H9 (cell line): ENCODE results near the gene BBS1. TPM values are rescaled to one million over a fixed set of nuclear protein-coding genes. Genes with fewer than 3 reads are reported as not detected.

ENCODE experiments used
- DNase-seq: peaks from one replicate; pipeline ENCODE4 v3.0.0-alpha.2; 2017
- H2AFZ ChIP-seq: one replicate; pipeline ENCODE4 v1.6.1; 2013; ENCODE audit warnings: mild to moderate bottlenecking, low read length, control low read depth, moderate library complexity
- H2AK5ac ChIP-seq: 2 replicates; pipeline ENCODE4 v1.6.1; 2013; ENCODE audit warnings: low read length, control low read depth, mixed read lengths; ENCODE audit not compliant: insufficient read length
- H2BK120ac ChIP-seq: one replicate; pipeline ENCODE4 v1.6.1; 2013; ENCODE audit warnings: low read depth, mild to moderate bottlenecking, low read length, control low read depth, inconsistent platforms; ENCODE audit not compliant: poor library complexity, severe bottlenecking
- H2BK12ac ChIP-seq: 2 replicates; pipeline ENCODE4 v1.6.1; 2013; ENCODE audit warnings: low read length, control low read depth, mixed read lengths, low read depth; ENCODE audit not compliant: insufficient read length
- H2BK15ac ChIP-seq: 2 replicates; pipeline ENCODE4 v1.6.1; 2013; ENCODE audit warnings: low read depth, low read length, control low read depth
- H2BK20ac ChIP-seq: one replicate; pipeline ENCODE4 v1.6.1; 2013; ENCODE audit warnings: low read depth, mild to moderate bottlenecking, low read length, control low read depth, inconsistent platforms; ENCODE audit not compliant: poor library complexity, severe bottlenecking
- H2BK5ac ChIP-seq: 2 replicates; pipeline ENCODE4 v1.6.1; 2013; ENCODE audit warnings: low read length, control low read depth, mixed read lengths; ENCODE audit not compliant: insufficient read length
- H3K14ac ChIP-seq: 2 replicates; pipeline ENCODE4 v1.6.1; 2013; ENCODE audit warnings: low read length, control low read depth; ENCODE audit not compliant: insufficient read depth
- H3K18ac ChIP-seq: 2 replicates; pipeline ENCODE4 v1.6.1; 2013; ENCODE audit warnings: low read depth, mild to moderate bottlenecking, mixed read lengths, low read length, control low read depth; ENCODE audit not compliant: insufficient read length
- H3K23ac ChIP-seq: 2 replicates; pipeline ENCODE4 v1.6.1; 2013; ENCODE audit warnings: low read length, control low read depth, mixed read lengths, low read depth; ENCODE audit not compliant: insufficient read length
- H3K23me2 ChIP-seq: 2 replicates; pipeline ENCODE4 v1.6.1; 2013; ENCODE audit warnings: low read depth, mild to moderate bottlenecking, mixed read lengths, low read length, control low read depth; ENCODE audit not compliant: insufficient read length, poor library complexity, severe bottlenecking
- H3K27ac ChIP-seq: 2 replicates; pipeline ENCODE4 v1.5.1; 2013; ENCODE audit warnings: low read length, control low read depth, mixed read lengths, low read depth; ENCODE audit not compliant: insufficient read length
- H3K27me3 ChIP-seq: 2 replicates; pipeline ENCODE4 v1.6.1; 2013; ENCODE audit warnings: low read length, control low read depth, inconsistent platforms; ENCODE audit not compliant: insufficient read depth
- H3K4ac ChIP-seq: 2 replicates; pipeline ENCODE4 v1.6.1; 2013; ENCODE audit warnings: low read depth, mild to moderate bottlenecking, control low read depth, inconsistent platforms, low read length, moderate library complexity
- H3K4me1 ChIP-seq: 2 replicates; pipeline ENCODE4 v1.6.1; 2013; ENCODE audit warnings: low read length, control low read depth, inconsistent platforms; ENCODE audit not compliant: insufficient read depth
- H3K4me2 ChIP-seq: 2 replicates; pipeline ENCODE4 v1.6.1; 2013; ENCODE audit warnings: low read length, control low read depth, mixed read lengths; ENCODE audit not compliant: insufficient read length, insufficient read depth
- H3K56ac ChIP-seq: 2 replicates; pipeline ENCODE4 v1.6.1; 2013; ENCODE audit warnings: low read depth, mild to moderate bottlenecking, mixed read lengths, low read length, control low read depth; ENCODE audit not compliant: insufficient read length
- H3K79me1 ChIP-seq: 2 replicates; pipeline ENCODE4 v1.6.1; 2013; ENCODE audit warnings: low read depth, mild to moderate bottlenecking, moderate library complexity, low read length, control low read depth, inconsistent platforms; ENCODE audit not compliant: insufficient read depth, poor library complexity, severe bottlenecking
- H3K79me2 ChIP-seq: 2 replicates; pipeline ENCODE4 v1.6.1; 2013; ENCODE audit warnings: low read length, control low read depth, inconsistent platforms; ENCODE audit not compliant: insufficient read depth
- H3K9ac ChIP-seq: 2 replicates; pipeline ENCODE4 v1.6.1; 2013; ENCODE audit warnings: low read length, control low read depth, mixed read lengths; ENCODE audit not compliant: insufficient read length; ENCODE audit errors: extremely low read depth
- H3K9me3 ChIP-seq: one replicate; pipeline ENCODE4 v1.6.1; 2013; ENCODE audit warnings: low read depth, low read length, inconsistent platforms; ENCODE audit not compliant: control insufficient read depth
- H3T11ph ChIP-seq: one replicate; pipeline ENCODE4 v1.6.1; 2013; ENCODE audit warnings: mild to moderate bottlenecking, low read length, control low read depth, inconsistent platforms
- H4K20me1 ChIP-seq: one replicate; pipeline ENCODE4 v1.6.1; 2013; ENCODE audit not compliant: control insufficient read depth, insufficient read length, insufficient read depth
- H4K5ac ChIP-seq: 2 replicates; pipeline ENCODE4 v1.6.1; 2013; ENCODE audit warnings: low read depth, mild to moderate bottlenecking, mixed read lengths, low read length, control low read depth; ENCODE audit not compliant: insufficient read length
- H4K8ac ChIP-seq: replicated peaks from 2 replicates; pipeline ENCODE4 v1.6.1; 2013; ENCODE audit warnings: low read length, control low read depth, mixed read lengths, low read depth; ENCODE audit not compliant: insufficient read length
- H4K91ac ChIP-seq: 2 replicates; pipeline ENCODE4 v1.6.1; 2013; ENCODE audit warnings: low read depth, mild to moderate bottlenecking, moderate library complexity, mixed read lengths, low read length, control low read depth; ENCODE audit not compliant: insufficient read length
- H3K27ac Mint-ChIP-seq, 3 experiments: 2 replicates in 2 of 3; 3 replicates in 1 of 3; pipeline ENCODE4 v1.8.0; 2020 to 2021; ENCODE audit warnings: mixed read lengths in 3 of 3, mild to moderate bottlenecking in 1 of 3, moderate library complexity in 1 of 3
- H3K27me3 Mint-ChIP-seq: 2 replicates; pipeline ENCODE4 v1.8.0; 2021; ENCODE audit warnings: low read depth, mild to moderate bottlenecking, moderate library complexity, mixed read lengths
- H3K36me3 Mint-ChIP-seq, 3 experiments: 2 replicates in 2 of 3; 3 replicates in 1 of 3; pipeline ENCODE4 v1.8.0; 2020 to 2021; ENCODE audit warnings: low read depth in 3 of 3, mixed read lengths in 3 of 3; ENCODE audit not compliant: insufficient read depth in 1 of 3
- H3K4me1 Mint-ChIP-seq, 2 experiments: 2 replicates each; pipeline ENCODE4 v1.8.0; 2020; ENCODE audit warnings: mixed read lengths in 2 of 2
- H3K4me3 Mint-ChIP-seq, 2 experiments: 2 replicates in 1 of 2; 3 replicates in 1 of 2; pipeline ENCODE4 v1.8.0; 2020 to 2021; ENCODE audit warnings: mild to moderate bottlenecking in 2 of 2, mixed read lengths in 2 of 2, moderate library complexity in 1 of 2
- H3K9me3 Mint-ChIP-seq, 2 experiments: 2 replicates in 1 of 2; 3 replicates in 1 of 2; pipeline ENCODE4 v1.8.0; 2020; ENCODE audit warnings: mild to moderate bottlenecking in 2 of 2, mixed read lengths in 2 of 2, moderate library complexity in 1 of 2
- WGBS: extraction: QIAGEN DNeasy Blood & Tissue Kit; methylation state at CpG from one replicate; pipeline ENCODE4 v1.1.7; 2013; ENCODE audit warnings: missing lambda C conversion rate, low lambda C conversion rate, mixed read lengths; ENCODE audit not compliant: insufficient read length; ENCODE audit errors: extremely low coverage; 5-methylcytosine and 5-hydroxymethylcytosine counted together
- total RNA-seq: library from RNA; stranded (reverse); gene quantifications from 2 replicates; pipeline ENCODE4 v1.2.1, GENCODE V29; 2021
- TF ChIP-seq, protein P1 (sequence below): fragments of 200-600 bp; sonication (generic); conservative IDR thresholded peaks from 3 replicates; pipeline ENCODE4 v1.8.0; 2021; ENCODE audit warnings: antibody characterized with exemption, mild to moderate bottlenecking

Gene BBS1
- total RNA-seq, 1 experiment from 2014 or later = 27.2 TPM

DNA sequence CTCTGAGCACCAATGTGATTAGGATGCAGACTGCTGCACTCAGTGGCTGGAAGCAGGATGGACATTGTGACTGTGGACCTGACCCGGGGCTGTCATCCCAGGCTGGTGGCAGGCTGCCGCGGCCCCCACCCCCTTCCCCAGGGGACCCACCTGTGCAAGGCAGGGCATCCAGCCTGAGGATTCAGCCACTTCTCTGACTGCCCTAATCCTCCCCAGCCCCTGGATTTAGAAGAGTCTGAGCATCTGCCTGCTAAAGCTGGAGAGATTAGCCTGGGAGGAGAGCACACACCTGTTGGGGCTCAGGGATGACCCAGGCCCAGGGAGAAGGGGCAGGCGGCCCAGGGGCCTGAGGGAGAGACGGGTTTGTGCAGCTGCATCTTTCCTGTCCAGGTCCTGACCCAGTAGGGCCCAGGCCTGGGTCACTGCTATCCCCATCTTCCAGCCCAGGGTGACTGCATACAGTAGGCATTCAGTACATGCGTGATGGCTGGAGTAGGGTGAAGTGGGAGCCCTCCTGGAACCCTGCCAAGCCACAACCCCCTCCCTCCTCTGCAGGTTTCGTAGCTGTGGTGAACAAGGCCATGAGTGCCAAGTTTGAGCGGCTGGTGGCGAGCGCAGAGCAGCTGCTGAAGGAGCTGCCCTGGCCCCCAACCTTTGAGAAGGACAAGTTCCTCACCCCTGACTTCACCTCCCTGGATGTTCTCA, 18.1 kb upstream of the BBS1 start:
- no peak overlapping the region for H3K4ac ChIP-seq
- H3K79me1 ChIP-seq = no peaks in the 10 kb centered on the region
- H2AK5ac ChIP-seq = no peak overlapping the region
- no peaks in the 10 kb centered on the region for H3K23me2 ChIP-seq
- H3K56ac ChIP-seq = no peak overlapping the region
- no peak overlapping the region for H4K5ac ChIP-seq
- no peaks in the 10 kb centered on the region for H3K27me3 ChIP-seq
- H3K14ac ChIP-seq = no peak overlapping the region
- H2BK15ac ChIP-seq = no peak overlapping the region
- no peaks in the 10 kb centered on the region for H3K4me1 ChIP-seq
- H3K9ac ChIP-seq = no peak overlapping the region
- no peak overlapping the region for H3K18ac ChIP-seq
- H4K91ac ChIP-seq = no peak overlapping the region
- no peak overlapping the region for H3T11ph ChIP-seq
- H3K9me3 ChIP-seq = no peaks in the 10 kb centered on the region
- no peak overlapping the region for H2BK5ac ChIP-seq
- no CpG with 5 or more reads among the region's 10 CpGs for WGBS
- H2BK120ac ChIP-seq = no peak overlapping the region
- H3K4me2 ChIP-seq = no peak overlapping the region
- no peak overlapping the region for H3K27ac ChIP-seq
- TF ChIP-seq, protein P1, sequence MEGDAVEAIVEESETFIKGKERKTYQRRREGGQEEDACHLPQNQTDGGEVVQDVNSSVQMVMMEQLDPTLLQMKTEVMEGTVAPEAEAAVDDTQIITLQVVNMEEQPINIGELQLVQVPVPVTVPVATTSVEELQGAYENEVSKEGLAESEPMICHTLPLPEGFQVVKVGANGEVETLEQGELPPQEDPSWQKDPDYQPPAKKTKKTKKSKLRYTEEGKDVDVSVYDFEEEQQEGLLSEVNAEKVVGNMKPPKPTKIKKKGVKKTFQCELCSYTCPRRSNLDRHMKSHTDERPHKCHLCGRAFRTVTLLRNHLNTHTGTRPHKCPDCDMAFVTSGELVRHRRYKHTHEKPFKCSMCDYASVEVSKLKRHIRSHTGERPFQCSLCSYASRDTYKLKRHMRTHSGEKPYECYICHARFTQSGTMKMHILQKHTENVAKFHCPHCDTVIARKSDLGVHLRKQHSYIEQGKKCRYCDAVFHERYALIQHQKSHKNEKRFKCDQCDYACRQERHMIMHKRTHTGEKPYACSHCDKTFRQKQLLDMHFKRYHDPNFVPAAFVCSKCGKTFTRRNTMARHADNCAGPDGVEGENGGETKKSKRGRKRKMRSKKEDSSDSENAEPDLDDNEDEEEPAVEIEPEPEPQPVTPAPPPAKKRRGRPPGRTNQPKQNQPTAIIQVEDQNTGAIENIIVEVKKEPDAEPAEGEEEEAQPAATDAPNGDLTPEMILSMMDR = no peak
- H3K23ac ChIP-seq = no peak overlapping the region
- no peak overlapping the region for H2BK12ac ChIP-seq
- no peaks in the 10 kb centered on the region for H4K20me1 ChIP-seq
- no peak overlapping the region for H2AFZ ChIP-seq
- no peak for DNase-seq
- Mint-ChIP-seq H3K4me3 (no peak overlapping the region), H3K9me3 (no peaks in the 10 kb centered on the region), H3K27me3 (no peaks in the 10 kb centered on the region), H3K4me1 (peaks cover 8 to 11% of the 10 kb centered on the region in 2 experiments), H3K27ac (peak overlapping the region in 1 of 3 experiments; percentile 61; a peak in 2 of 7 replicates), H3K36me3 (peaks cover 10 to 67% (median 44%) of the 10 kb centered on the region in 3 experiments; a peak in 6 of 7 replicates)
- no peak overlapping the region for H2BK20ac ChIP-seq
- H4K8ac ChIP-seq = no peak overlapping the region
- H3K79me2 ChIP-seq = no peaks in the 10 kb centered on the region
